GM18511 (cell line): ENCODE data around the gene TSPAN9.

Experiments used
- ATAC-seq: cut with Tn5 transposase; IDR thresholded peaks from one replicate; pipeline ENCODE4 v1.9.1; 2021; ENCODE audit warnings: mild to moderate bottlenecking, moderate library complexity; ENCODE audit not compliant: unreplicated experiment

The TSPAN9 gene

GRCh38 chr12:3076730-3077571 lies at the start of gene TSPAN9:
Gene TSPAN9 (plus strand): TSS chr12:3077379. CDS start chr12:3201194, 123,815 bp downstream.
- peak; percentile 77 for ATAC-seq

GRCh38 chr12:3028108-3028507 lies 49.1 kb upstream of the TSPAN9 start:
- no peak for ATAC-seq

GRCh38 chr12:3030821-3031429 lies 46.3 kb upstream of the TSPAN9 start:
- no peak for ATAC-seq

- ATAC-seq = no peak
Observed at GRCh38 chr12:3032161-3032560, 45.0 kb upstream of the TSPAN9 start.

- ATAC-seq = no peak
Observed at GRCh38 chr12:3032770-3033538, 44.2 kb upstream of the TSPAN9 start.

- ATAC-seq = no peak
Observed at GRCh38 chr12:3033539-3033867, 43.7 kb upstream of the TSPAN9 start.

GRCh38 chr12:3034067-3034750 lies 43.0 kb upstream of the TSPAN9 start:
- ATAC-seq = no peak

- ATAC-seq = no peak
Observed at GRCh38 chr12:3035171-3035570, 42.0 kb upstream of the TSPAN9 start.

- no peak for ATAC-seq
Observed at GRCh38 chr12:3035815-3036702, 41.1 kb upstream of the TSPAN9 start.

GRCh38 chr12:3036901-3037600 lies 40.1 kb upstream of the TSPAN9 start:
- no peak for ATAC-seq

GRCh38 chr12:3038166-3038565 lies 39.0 kb upstream of the TSPAN9 start:
- ATAC-seq = no peak

- ATAC-seq = no peak
Observed at GRCh38 chr12:3038926-3039510, 38.2 kb upstream of the TSPAN9 start.

- no peak for ATAC-seq
Observed at GRCh38 chr12:3040026-3040656, 37.0 kb upstream of the TSPAN9 start.

- no peak for ATAC-seq
Observed at GRCh38 chr12:3040663-3041544, 36.3 kb upstream of the TSPAN9 start.

- no peak for ATAC-seq
Observed at GRCh38 chr12:3041558-3042164, 35.5 kb upstream of the TSPAN9 start.

- no peak for ATAC-seq
Observed at GRCh38 chr12:3042394-3042793, 34.8 kb upstream of the TSPAN9 start.

- ATAC-seq = no peak
Observed at GRCh38 chr12:3042826-3043225, 34.4 kb upstream of the TSPAN9 start.
